Smooth muscle cell (in vitro differentiated cells): Measurements from ENCODE around the gene SRGAP3. TPM values are rescaled to one million over a fixed set of nuclear protein-coding genes. Genes with fewer than 3 reads are reported as not detected.

Experiments used
- DNase-seq: peaks from one replicate; lab custom pipeline; 2025; ENCODE audit not compliant: unreplicated experiment; lab: John Stamatoyannopoulos, UW
- H2AFZ ChIP-seq: fragments of 200-600 bp; sonication (generic); 2 replicates; pipeline ENCODE4 v1.6.0; 2016; ENCODE audit warnings: antibody characterized with exemption, low read depth, mild to moderate bottlenecking
- H3F3A ChIP-seq: fragments of 200-600 bp; sonication (generic); 2 replicates; pipeline ENCODE4 v1.6.0; 2017; ENCODE audit warnings: antibody characterized with exemption, low read depth
- H3K27ac ChIP-seq: fragments of 200-600 bp; sonication (generic); 2 replicates; pipeline ENCODE4 v1.5.1; 2016; ENCODE audit warnings: low read depth, mild to moderate bottlenecking
- H3K27me3 ChIP-seq: fragments of 200-600 bp; sonication (generic); 2 replicates; pipeline ENCODE4 v1.6.1; 2016; ENCODE audit warnings: low read depth, mild to moderate bottlenecking
- H3K36me3 ChIP-seq: fragments of 200-600 bp; sonication (generic); 2 replicates; pipeline ENCODE4 v1.5.1; 2016; ENCODE audit warnings: low read depth
- H3K4me1 ChIP-seq: fragments of 200-600 bp; sonication (generic); 2 replicates; pipeline ENCODE4 v1.5.1; 2016; ENCODE audit warnings: low read depth
- H3K4me2 ChIP-seq: fragments of 200-600 bp; sonication (generic); 2 replicates; pipeline ENCODE4 v1.6.0; 2016; ENCODE audit warnings: mild to moderate bottlenecking
- H3K4me3 ChIP-seq: fragments of 200-600 bp; sonication (generic); 2 replicates; pipeline ENCODE4 v1.5.1; 2016; ENCODE audit warnings: mild to moderate bottlenecking
- H3K79me2 ChIP-seq: fragments of 200-600 bp; sonication (generic); 2 replicates; pipeline ENCODE4 v1.6.0; 2016; ENCODE audit warnings: low read depth, mild to moderate bottlenecking
- H3K9ac ChIP-seq: fragments of 200-600 bp; sonication (generic); 2 replicates; pipeline ENCODE4 v1.6.0; 2016; ENCODE audit warnings: low read depth
- H3K9me3 ChIP-seq: fragments of 200-600 bp; sonication (generic); replicated peaks from 2 replicates; pipeline ENCODE4 v1.5.1; 2016; ENCODE audit warnings: low read depth
- H4K20me1 ChIP-seq: fragments of 200-600 bp; sonication (generic); 2 replicates; pipeline ENCODE4 v1.6.0; 2016; ENCODE audit warnings: low read depth
- WGBS: methylation state at CpG from one replicate; pipeline ENCODE4 v1.1.7; 2016; ENCODE audit warnings: low lambda C conversion rate; 5-methylcytosine and 5-hydroxymethylcytosine counted together
- polyA plus RNA-seq: library from polyadenylated mRNA; unstranded; fragments of >200 nt; fragmentation: Nextera tagmentation; extraction: Ambion mirVana; gene quantifications from 2 replicates; pipeline ENCODE4 v1.2.1, GENCODE V29; 2016
- total RNA-seq: library from RNA; depleted of rRNA; stranded (reverse); fragments of >200 nt; gene quantifications from 2 replicates; pipeline ENCODE4 v1.2.3, GENCODE V29; 2014
- TF ChIP-seq, protein P1 (sequence below): fragments of 200-600 bp; sonication (generic); IDR thresholded peaks from 2 replicates; pipeline ENCODE4 v1.5.1; 2017; ENCODE audit warnings: borderline replicate concordance, mild to moderate bottlenecking, antibody characterized with exemption; ENCODE audit not compliant: insufficient read depth, poor library complexity, severe bottlenecking

SRGAP3 gene
- total and polyA plus RNA-seq, 2 experiments from 2014 or later, result 1.5 to 3.1 TPM

DNA sequence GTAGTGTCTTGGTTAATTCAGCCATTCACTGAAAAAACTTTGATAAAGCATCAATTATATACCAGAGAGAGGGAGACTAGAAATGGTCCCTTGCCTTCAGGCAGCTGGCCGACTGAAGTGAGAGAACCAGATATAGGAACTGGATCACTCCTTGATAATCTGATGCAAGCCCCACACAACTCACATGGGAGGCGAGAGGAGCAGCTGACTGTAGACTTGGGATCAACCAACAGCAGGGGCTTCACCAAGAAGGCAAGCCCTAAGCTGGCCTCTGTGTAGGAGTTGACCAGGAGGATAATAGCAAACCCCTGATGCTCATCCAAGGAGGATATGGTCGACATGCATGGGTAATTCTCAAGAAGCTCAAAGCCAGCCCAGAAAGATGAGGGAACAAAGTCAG lies 133.1 kb downstream of the SRGAP3 start:
- TF ChIP-seq, protein P1, sequence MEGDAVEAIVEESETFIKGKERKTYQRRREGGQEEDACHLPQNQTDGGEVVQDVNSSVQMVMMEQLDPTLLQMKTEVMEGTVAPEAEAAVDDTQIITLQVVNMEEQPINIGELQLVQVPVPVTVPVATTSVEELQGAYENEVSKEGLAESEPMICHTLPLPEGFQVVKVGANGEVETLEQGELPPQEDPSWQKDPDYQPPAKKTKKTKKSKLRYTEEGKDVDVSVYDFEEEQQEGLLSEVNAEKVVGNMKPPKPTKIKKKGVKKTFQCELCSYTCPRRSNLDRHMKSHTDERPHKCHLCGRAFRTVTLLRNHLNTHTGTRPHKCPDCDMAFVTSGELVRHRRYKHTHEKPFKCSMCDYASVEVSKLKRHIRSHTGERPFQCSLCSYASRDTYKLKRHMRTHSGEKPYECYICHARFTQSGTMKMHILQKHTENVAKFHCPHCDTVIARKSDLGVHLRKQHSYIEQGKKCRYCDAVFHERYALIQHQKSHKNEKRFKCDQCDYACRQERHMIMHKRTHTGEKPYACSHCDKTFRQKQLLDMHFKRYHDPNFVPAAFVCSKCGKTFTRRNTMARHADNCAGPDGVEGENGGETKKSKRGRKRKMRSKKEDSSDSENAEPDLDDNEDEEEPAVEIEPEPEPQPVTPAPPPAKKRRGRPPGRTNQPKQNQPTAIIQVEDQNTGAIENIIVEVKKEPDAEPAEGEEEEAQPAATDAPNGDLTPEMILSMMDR, result no peak
- no peaks in the 10 kb centered on the region for H3K4me1 ChIP-seq
- no peaks in the 10 kb centered on the region for H3K9me3 ChIP-seq
- no peaks in the 10 kb centered on the region for H3F3A ChIP-seq
- H4K20me1 ChIP-seq, result no peaks in the 10 kb centered on the region
- no peak overlapping the region for H3K9ac ChIP-seq
- no peak overlapping the region for H2AFZ ChIP-seq
- H3K36me3 ChIP-seq, result no peaks in the 10 kb centered on the region
- whole genome bisulfite sequencing, result 83% methylated on average over 3 of the region's 3 CpGs
- H3K79me2 ChIP-seq, result no peaks in the 10 kb centered on the region
- H3K27me3 ChIP-seq, result no peaks in the 10 kb centered on the region
- H3K27ac ChIP-seq, result no peak overlapping the region
- no peak overlapping the region for H3K4me3 ChIP-seq
- DNase-seq, result no peak
- no peak overlapping the region for H3K4me2 ChIP-seq

DNA sequence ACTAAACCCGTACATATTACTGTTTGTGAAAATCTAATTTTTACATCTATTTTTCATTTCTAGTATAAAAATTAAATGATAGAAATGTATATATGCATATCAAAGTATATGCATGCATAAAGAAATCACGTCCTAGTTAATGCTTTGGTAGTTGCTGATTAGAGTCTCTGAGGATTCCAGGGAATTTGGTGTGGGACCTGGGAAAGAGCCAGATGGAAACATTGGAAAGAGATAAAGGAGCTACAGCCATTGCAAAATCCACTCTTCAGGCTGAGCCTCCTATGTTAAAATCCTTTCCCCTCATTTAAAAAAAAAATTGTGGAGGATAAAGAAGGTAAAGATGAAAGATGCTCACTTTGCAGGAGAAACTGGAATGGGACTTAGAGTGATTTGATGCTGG lies 134.1 kb downstream of the SRGAP3 start:
- WGBS, result 78% methylated on average over 2 of the region's 2 CpGs
- H3K27ac ChIP-seq, result no peak overlapping the region

DNA sequence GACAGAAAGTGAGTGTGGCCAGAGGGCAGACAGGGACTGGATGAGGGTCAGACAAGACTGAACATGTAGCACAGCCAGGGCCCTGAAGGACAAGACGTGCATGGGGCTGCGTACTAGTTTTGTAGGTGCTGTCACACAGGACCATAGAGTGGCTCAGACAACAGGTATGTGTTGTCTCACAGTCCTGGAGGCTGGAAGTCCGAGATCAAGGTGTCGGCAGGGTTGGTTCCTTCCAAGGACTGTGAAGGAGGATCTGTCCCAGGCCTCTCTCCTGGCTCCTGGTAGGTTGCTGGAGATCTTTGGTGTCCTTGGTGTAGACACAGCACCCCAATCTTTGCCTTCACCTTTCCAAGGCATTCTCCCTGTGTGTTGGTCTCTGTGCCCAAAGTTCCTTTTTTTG lies 136.4 kb downstream of the SRGAP3 start:
- TF ChIP-seq, protein P1, result no peak
- no peak overlapping the region for H2AFZ ChIP-seq
- H3F3A ChIP-seq, result no peaks in the 10 kb centered on the region
- no peak overlapping the region for H3K27ac ChIP-seq
- H3K4me3 ChIP-seq, result no peak overlapping the region
- H3K4me2 ChIP-seq, result no peak overlapping the region
- H4K20me1 ChIP-seq, result no peaks in the 10 kb centered on the region
- H3K4me1 ChIP-seq, result no peaks in the 10 kb centered on the region
- no peaks in the 10 kb centered on the region for H3K27me3 ChIP-seq
- no peak for DNase-seq
- H3K9ac ChIP-seq, result no peak overlapping the region
- no peaks in the 10 kb centered on the region for H3K79me2 ChIP-seq
- WGBS, result 88% methylated on average over 4 of the region's 4 CpGs
- H3K9me3 ChIP-seq, result no peaks in the 10 kb centered on the region
- no peaks in the 10 kb centered on the region for H3K36me3 ChIP-seq

More for the DNA sequence above, 134.1 kb downstream of the SRGAP3 start:
- no peaks in the 10 kb centered on the region for H3K36me3 ChIP-seq
- no peaks in the 10 kb centered on the region for H3K4me1 ChIP-seq
- no peaks in the 10 kb centered on the region for H3K9me3 ChIP-seq
- H3F3A ChIP-seq, result no peaks in the 10 kb centered on the region
- H3K4me3 ChIP-seq, result no peak overlapping the region
- no peak for DNase-seq
- H3K4me2 ChIP-seq, result no peak overlapping the region
- TF ChIP-seq, protein P1, result no peak
- H3K27me3 ChIP-seq, result no peaks in the 10 kb centered on the region
- H2AFZ ChIP-seq, result no peak overlapping the region
- no peaks in the 10 kb centered on the region for H4K20me1 ChIP-seq
- no peak overlapping the region for H3K9ac ChIP-seq
- H3K79me2 ChIP-seq, result no peaks in the 10 kb centered on the region

DNA sequence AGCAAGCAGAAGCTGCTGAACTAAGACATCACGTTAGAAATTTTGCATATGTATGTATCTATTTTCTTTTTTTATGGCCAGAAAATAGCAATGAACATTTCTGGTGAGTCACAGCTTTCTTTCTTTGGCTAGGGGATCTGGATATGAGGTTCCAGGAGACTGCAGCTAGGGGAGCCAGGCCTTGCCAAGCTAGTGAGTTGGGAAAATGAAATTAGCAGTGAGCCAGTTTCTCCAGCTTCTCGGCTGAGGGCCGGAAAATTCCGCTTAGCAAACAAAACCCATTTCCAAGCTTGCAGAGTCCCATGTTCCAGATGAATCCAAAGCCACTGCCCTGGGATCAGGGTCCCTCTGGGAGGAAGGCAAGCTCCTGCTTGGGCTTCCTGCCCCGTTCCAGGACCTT lies 137.6 kb downstream of the SRGAP3 start:
- WGBS, result 70% methylated on average over 5 of the region's 5 CpGs
- H3F3A ChIP-seq, result no peaks in the 10 kb centered on the region
- DNase-seq, result no peak
- H3K4me3 ChIP-seq, result no peak overlapping the region
- H3K9me3 ChIP-seq, result no peaks in the 10 kb centered on the region
- no peaks in the 10 kb centered on the region for H4K20me1 ChIP-seq
- H3K27ac ChIP-seq, result no peak overlapping the region
- H3K27me3 ChIP-seq, result no peaks in the 10 kb centered on the region
- H3K36me3 ChIP-seq, result no peaks in the 10 kb centered on the region
- H3K79me2 ChIP-seq, result no peaks in the 10 kb centered on the region
- no peak overlapping the region for H3K9ac ChIP-seq
- TF ChIP-seq, protein P1, result no peak
- H3K4me2 ChIP-seq, result no peak overlapping the region
- H2AFZ ChIP-seq, result no peak overlapping the region
- H3K4me1 ChIP-seq, result no peaks in the 10 kb centered on the region
